ENCODE data around the gene METTL24.
"Not testable (repeated sequence)": the region's sequence is repeated elsewhere in the genome, so short reads cannot be mapped to it uniquely, and the experiment has no call there.

The METTL24 gene

GRCh38 chr6:110359556-110359955, 1.4 kb upstream of the METTL24 start:
- DNase-seq = no peak

- no peak for DNase-seq
These were observed 508 bp upstream of the METTL24 start for GRCh38 chr6:110358553-110359160.

DNA sequence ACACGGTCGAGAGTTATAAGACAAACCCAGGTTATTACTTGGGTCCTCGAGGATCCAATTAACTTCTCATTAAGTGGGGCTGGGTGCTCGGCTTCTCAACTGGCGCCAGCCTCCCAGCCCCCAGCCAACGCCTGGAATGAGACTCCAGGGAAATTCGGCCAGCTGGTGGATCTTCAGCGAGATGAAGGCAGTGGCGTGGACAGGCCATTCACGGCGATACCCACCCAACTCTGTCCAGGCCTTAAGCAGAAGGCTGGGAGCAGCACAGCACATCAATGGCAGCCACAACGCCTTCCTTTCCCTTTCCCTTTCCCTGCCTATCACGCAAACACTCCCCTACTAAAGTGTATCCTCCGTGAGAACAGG, 868 bp downstream of the METTL24 start:
- DNase-seq = no peak

DNA sequence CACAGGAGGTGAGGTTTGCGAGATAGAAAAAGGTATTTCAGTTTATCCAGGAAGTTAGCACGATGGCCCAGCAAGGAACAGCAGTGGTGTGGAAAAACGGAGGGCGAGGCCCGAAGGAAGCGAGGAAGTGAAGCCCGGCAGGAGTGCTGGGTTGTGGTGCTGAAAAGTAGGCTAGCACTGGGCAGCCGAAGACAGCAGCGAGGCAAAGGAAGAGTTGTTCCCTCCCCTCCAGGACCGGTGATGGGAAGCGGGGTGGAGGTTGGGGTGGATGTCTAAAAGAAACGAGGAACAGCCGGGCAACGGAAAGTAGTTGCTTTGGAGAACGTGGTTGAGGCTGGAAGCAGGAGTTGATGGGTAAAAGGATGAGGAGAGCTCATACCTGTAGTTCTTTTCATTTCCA, 1.4 kb downstream of the METTL24 start:
- no peak for DNase-seq

GRCh38 chr6:110355727-110356126, 2.4 kb downstream of the METTL24 start:
- no peak for DNase-seq

DNA sequence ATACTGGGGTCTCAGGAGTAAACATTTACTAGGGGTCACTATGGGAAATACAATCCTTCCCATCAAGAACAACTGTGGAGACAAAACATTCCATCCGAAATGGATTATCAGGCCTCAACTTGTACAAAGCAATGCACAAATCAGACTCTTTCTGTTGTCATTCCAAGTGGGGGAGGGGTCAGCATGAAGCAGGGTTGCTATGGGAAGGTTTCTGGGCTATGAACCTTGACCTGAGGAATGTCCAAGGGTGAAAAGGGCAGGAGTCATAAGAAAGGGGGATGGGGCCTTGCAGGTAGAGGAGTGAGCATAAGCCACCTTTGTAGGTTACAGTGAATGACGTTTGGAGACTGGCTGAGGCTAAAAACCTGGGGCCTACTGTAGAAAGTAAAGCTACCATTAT, 3.1 kb downstream of the METTL24 start:
- DNase-seq = no peak

GRCh38 chr6:110354153-110354552, 4.0 kb downstream of the METTL24 start:
- no peak for DNase-seq

DNA sequence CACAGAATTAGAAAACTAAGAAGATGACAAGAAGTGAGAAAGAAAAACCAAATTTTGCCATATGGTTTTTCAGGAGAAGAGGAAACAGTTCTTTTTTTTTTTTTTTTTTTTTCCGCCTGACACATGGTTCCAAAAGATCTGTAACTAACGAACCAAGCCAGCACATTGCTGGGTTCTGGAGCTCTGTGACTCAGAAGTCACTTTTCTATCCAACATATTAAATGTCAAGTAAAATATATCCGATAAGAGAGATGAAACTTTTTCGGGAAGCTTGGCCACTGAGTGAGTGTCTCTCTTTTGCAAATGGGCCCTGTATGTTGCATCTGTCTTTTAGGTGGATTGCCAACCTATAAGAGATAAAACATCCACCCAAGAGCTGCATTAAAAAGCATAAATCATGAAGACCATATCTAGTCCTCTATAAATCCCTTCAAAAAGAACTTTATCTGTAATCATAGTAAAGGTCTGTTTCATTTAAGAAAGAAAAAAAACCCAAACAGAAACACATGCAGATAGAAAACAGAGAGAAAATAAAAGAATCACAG, 4.6 kb downstream of the METTL24 start:
- no peak for DNase-seq

DNA sequence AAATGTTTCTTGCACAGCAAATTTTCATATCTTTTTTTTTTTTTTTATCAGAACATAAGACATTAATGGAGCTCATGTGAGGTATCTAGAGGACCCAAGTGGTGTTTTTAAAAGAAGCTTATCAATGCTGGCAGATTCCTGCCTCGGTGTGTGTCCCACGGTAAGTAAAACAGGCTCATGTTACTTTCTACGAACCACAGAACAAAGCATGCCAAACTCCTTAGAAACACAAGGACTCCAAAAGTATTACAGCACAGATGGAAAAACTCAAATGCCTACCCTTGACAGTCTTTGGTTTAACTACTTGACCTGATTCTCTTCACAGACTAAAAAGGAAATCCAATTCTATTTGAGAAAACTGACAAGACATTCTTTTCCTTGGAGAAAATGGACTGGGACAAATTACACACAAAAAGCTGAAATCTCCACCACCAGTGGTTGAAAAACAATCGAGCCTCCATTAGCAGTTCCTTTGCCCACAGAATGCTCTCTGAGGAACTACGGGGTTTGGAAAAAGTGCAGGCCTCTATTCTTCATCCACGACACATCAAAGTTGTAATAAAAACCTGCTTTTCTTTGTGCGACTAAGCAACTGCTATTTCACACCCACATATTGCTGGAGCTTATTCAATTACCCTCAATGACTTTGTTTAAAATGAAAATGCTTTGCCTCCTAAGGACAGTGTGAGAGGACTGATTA, 5.4 kb downstream of the METTL24 start:
- no peak for DNase-seq

GRCh38 chr6:110351986-110352385, 6.2 kb downstream of the METTL24 start:
- DNase-seq = no peak

DNA sequence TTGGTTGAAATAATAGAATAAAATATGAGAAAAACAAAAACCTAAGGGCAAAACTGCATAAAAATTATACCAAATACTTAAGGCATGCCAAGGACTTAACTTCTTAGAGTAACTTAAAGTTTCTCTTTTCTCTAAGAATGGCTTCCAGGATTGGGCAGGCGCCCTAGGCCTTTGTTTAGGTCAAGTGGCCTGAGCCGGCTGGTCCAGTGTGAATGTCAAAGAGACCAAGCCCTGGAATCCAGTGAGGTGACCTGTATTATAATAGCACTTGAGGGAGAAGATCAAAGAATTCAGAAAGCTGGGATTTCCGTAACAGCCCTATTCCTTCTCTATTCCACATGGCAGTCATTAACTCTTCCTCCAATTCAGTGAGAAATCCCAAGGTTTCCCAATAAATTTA, 6.6 kb downstream of the METTL24 start:
- no peak for DNase-seq

DNA sequence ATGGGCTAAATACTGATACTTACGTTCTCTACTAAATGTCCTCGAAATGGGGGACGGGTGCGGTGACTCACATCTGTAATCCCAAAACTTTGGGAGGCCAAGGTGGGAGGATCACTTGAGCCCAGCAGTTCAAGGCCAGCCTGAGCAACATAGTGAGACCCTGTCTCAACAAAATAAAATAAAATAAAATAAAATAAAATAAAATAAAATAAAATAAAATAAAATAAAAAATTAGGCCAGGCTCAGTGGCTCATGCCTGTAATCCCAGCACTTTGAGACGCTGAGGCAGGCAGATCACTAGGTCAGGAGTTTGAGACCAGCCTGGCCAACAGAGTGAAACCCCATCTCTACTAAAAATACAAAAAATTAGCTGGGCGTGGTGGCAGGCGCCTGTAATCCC, 7.6 kb downstream of the METTL24 start:
- not testable (repeated sequence) for DNase-seq

GRCh38 chr6:110348961-110349690, 9.0 kb downstream of the METTL24 start:
- no peak for DNase-seq

GRCh38 chr6:110345025-110345424, 13.1 kb downstream of the METTL24 start:
- no peak for DNase-seq

GRCh38 chr6:110342759-110343158, 15.4 kb downstream of the METTL24 start:
- DNase-seq = no peak

DNA sequence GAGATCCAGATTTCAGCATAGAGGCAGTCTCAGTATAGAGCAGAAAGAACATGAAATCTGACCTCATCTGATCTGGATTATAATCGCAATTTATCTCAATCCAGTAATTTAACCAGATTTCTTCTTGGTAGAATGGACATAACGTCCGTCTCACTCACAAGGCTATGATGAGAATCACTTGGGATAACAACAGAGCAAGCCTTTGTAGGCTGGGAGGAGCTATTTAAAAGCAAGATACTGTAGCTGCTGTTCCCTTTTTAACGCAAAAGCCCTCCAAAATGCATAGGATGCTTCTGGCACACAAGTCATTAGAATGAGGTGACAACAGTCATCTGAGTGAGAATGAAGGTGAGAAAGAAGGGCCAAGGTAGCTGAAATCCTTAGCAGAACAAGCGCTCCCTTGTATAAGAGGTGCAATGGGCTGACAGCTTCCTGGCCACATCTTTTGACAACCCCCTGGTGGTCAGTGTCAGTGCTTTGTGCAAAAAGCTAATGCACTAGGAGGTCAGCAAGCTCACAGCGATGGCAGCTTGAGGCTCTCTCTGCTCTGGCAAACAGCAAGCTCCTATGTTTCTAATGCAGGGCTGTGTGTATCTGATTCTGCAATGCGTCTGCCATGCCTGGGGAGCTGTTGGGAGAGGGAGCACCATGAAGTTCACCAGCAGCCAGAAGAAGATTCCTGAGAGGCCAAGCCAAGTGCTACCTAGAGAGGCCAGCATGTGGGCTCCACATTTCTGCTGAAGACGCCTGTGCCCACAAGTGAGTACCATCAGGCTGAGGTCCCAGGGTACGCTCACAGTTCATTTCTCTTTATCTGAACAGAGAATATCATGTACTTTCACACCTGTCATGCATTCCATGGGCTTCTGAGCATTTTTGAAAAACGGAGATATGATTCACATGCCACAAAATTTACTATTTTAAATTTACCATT, 16.2 kb downstream of the METTL24 start:
- DNase-seq = no peak

DNA sequence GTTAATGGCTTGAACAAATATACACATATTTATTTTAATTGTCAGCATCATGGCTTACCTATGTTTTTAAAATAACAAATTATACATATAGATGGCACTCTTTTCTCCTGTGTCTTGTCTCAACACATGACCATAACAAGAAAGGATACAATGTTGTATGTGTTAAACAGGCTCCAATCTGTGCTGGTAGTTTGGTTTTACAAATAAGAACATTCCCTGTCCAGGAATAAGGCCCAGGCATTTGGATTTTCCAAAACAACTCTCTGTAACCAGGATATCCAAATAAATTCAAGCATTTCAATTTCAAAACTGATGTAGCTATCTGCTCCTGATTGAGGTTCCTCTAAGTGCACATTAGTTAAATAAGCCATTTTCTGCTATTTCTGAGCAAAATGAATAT, 17.1 kb downstream of the METTL24 start:
- DNase-seq = no peak

DNA sequence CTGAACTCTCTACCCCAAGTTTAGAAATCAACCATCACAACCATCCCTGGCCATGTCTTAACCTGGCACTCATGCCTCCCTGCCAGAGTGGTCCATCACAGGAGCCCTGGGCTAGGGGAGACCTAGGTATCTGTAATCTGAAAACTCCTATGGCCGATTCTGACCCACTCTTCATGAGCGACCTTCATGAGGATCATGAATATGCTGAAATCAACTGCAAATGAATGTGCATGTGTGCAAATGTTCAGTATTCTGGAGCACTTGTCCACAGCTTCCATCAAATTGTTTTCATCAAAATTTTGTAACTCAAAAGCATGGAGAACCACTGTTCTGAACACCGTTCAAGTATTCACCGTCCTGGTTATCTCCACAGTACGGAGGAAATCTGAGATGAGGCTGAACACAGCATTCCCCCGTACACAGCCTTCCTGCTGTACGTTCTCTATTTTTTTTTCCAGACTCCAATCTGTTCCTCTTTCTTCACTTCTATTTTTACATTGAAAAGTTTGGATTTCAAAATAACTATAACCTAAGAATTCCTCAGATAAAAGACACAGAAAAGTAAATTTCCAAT, 17.7 kb downstream of the METTL24 start:
- DNase-seq = no peak

DNA sequence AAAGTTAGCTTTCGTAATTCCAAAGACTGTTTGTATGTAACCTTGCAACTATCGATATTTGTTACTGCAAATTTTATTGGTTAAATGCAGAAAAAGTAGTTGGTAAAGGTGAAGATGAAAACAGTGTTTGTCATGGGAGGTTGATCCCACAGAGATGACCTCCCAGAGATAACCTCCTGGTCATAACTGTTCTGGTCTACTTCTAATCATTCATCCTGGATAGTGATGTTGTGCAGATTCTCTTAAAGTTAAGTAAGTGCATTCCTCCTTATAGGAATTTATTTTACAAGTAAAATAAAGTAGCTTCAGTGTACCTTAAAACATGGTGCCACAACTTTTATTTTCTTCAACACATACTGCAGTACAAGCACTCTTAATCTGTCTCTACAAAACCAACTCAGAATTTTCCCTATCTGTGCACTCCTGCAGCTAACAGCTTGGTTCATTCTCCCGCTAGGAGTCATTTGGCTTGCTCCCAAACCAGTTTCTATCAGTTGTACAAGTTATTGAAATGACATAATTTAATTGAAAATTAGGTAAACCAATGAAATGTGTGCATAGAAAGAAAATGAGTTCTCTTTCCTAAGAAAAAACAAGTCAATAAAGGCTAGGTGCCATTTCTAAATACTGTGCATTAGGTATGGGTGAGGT, 19.2 kb downstream of the METTL24 start:
- DNase-seq = no peak

GRCh38 chr6:110337486-110337885, 20.7 kb downstream of the METTL24 start:
- no peak for DNase-seq

DNA sequence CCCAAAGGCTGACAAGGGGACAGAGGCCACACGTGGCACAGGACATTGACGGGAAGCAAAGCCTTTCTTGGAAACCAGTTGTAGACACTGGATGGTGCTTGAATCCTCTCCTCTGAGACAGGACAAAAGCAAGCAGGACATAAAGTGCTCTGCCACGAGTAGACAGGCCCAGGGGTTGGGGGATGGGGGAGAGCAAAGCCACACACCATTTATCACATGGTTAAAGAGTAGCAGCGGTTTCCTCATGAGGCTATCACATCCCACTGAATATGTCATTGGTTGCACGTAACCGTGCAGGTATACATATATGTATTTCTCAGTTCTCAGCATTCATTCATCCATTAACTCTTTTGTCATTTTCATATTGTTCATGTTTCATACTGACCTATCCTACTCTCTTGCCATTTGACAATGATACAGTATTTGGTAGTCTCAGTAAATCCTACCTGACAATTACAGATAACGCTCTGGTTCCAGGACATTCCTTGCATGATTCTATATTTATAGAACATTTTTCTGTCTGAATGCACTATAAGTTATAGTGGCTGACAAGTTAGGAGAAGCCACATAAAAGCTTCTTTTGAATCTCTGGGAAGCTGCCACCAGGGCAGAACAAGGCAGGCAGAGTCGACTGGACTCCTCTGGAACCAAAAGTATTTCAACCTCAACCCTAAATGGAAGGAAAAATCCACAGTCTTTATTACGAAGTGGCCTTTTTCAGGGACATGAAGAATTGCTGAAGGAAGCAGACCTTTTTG, 23.5 kb downstream of the METTL24 start:
- no peak for DNase-seq
